ENCODE results near the gene EP400.

Gene EP400

GRCh38 chr12:132103542-132104308 lies 154.0 kb downstream of the EP400 start:
- no peak overlapping the region for H3K27ac ChIP-seq
- DNase-seq (ENCODE audit: low read depth, low spot score), result no peak

- H3K27ac ChIP-seq, result no peak overlapping the region
- no peak for DNase-seq (ENCODE audit: low read depth, low spot score)
These were observed 155.7 kb downstream of the EP400 start for GRCh38 chr12:132105467-132105866.

GRCh38 chr12:132106921-132107320 lies 157.2 kb downstream of the EP400 start:
- no peak overlapping the region for H3K27ac ChIP-seq
- no peak for DNase-seq (ENCODE audit: low read depth, low spot score)

- H3K27ac ChIP-seq, result no peak overlapping the region
- DNase-seq (ENCODE audit: low read depth, low spot score), result no peak
These were observed 158.6 kb downstream of the EP400 start for GRCh38 chr12:132108211-132108832.

- no peak for DNase-seq (ENCODE audit: low read depth, low spot score)
- H3K27ac ChIP-seq, result no peak overlapping the region
These were observed 160.0 kb downstream of the EP400 start for GRCh38 chr12:132109741-132110140.

- DNase-seq (ENCODE audit: low read depth, low spot score), result no peak
- H3K27ac ChIP-seq, result no peak overlapping the region
These were observed 160.9 kb downstream of the EP400 start for GRCh38 chr12:132110677-132111076.

- no peak for DNase-seq (ENCODE audit: low read depth, low spot score)
- no peak overlapping the region for H3K27ac ChIP-seq
These were observed 162.0 kb downstream of the EP400 start for GRCh38 chr12:132111654-132112304.

- DNase-seq (ENCODE audit: low read depth, low spot score), result no peak
- no peak overlapping the region for H3K27ac ChIP-seq
These were observed 164.9 kb downstream of the EP400 start for GRCh38 chr12:132114667-132115066.

- no peak overlapping the region for H3K27ac ChIP-seq
- no peak for DNase-seq (ENCODE audit: low read depth, low spot score)
These were observed 165.8 kb downstream of the EP400 start for GRCh38 chr12:132115500-132115899.

- no peak for DNase-seq (ENCODE audit: low read depth, low spot score)
These were observed 167.2 kb downstream of the EP400 start for GRCh38 chr12:132116709-132117557.

GRCh38 chr12:132117558-132117875 lies 167.8 kb downstream of the EP400 start:
- no peak for DNase-seq (ENCODE audit: low read depth, low spot score)

More at GRCh38 chr12:132116709-132117557, 167.2 kb downstream of the EP400 start:
- no peak overlapping the region for H3K27ac ChIP-seq

GRCh38 chr12:132118876-132119275 lies 169.1 kb downstream of the EP400 start:
- DNase-seq (ENCODE audit: low read depth, low spot score), result no peak
- no peak overlapping the region for H3K27ac ChIP-seq

More at GRCh38 chr12:132117558-132117875, 167.8 kb downstream of the EP400 start:
- no peak overlapping the region for H3K27ac ChIP-seq

- no peak overlapping the region for H3K27ac ChIP-seq
- no peak for DNase-seq (ENCODE audit: low read depth, low spot score)
These were observed 171.5 kb downstream of the EP400 start for GRCh38 chr12:132121283-132121682.

- DNase-seq (ENCODE audit: low read depth, low spot score), result no peak
- H3K27ac ChIP-seq, result no peak overlapping the region
These were observed 174.4 kb downstream of the EP400 start for GRCh38 chr12:132123970-132124765.

GRCh38 chr12:132124766-132125425 lies 175.2 kb downstream of the EP400 start:
- DNase-seq (ENCODE audit: low read depth, low spot score), result no peak
- no peak overlapping the region for H3K27ac ChIP-seq

GRCh38 chr12:132125736-132126135 lies 176.0 kb downstream of the EP400 start:
- H3K27ac ChIP-seq, result no peak overlapping the region
- DNase-seq (ENCODE audit: low read depth, low spot score), result no peak

GRCh38 chr12:132127041-132127440 lies 177.3 kb downstream of the EP400 start:
- DNase-seq (ENCODE audit: low read depth, low spot score), result no peak
- no peak overlapping the region for H3K27ac ChIP-seq

GRCh38 chr12:132129007-132129406 lies 179.3 kb downstream of the EP400 start:
- DNase-seq (ENCODE audit: low read depth, low spot score), result no peak
- no peak overlapping the region for H3K27ac ChIP-seq

GRCh38 chr12:132130690-132131089 lies 180.9 kb downstream of the EP400 start:
- no peak for DNase-seq (ENCODE audit: low read depth, low spot score)
- H3K27ac ChIP-seq, result no peak overlapping the region

All from epithelial cell of prostate (primary cell).